ENCODE data around the gene HNRNPH2. TPM values are rescaled to one million over a fixed set of nuclear protein-coding genes. Genes with fewer than 3 reads are reported as not detected.

The HNRNPH2 gene
- polyA plus RNA-seq, 1 of the 3 experiments (the other 2 are of a cell fraction), result 32.5 TPM

- no peak overlapping the region for H3K9ac ChIP-seq
- no peaks in the 10 kb centered on the region for H3F3A ChIP-seq (replicated peaks; ENCODE audit: insufficient read depth)
- no peak overlapping the region for H2AFZ ChIP-seq (ENCODE audit: low read depth)
- no peak overlapping the region for H3K4me3 ChIP-seq (ENCODE audit: low read depth in 2 of 2, low read length in 1 of 2)
- no peaks in the 10 kb centered on the region for H3K9me3 ChIP-seq
- no peaks in the 10 kb centered on the region for H3K9me2 ChIP-seq
- H3K4me1 ChIP-seq (ENCODE audit: control insufficient read depth in 1 of 2, insufficient read depth in 2 of 2, low read depth in 1 of 2, low read length in 1 of 2), result no peaks in the 10 kb centered on the region
- 9% methylated on average over 1 of the region's 2 CpGs for WGBS (ENCODE audit: low lambda C conversion rate)
- H3K27ac ChIP-seq (ENCODE audit: low read depth in 2 of 2, low read length in 1 of 2), result no peak overlapping the region
- H3K79me2 ChIP-seq (ENCODE audit: insufficient read depth), result no peaks in the 10 kb centered on the region
- no peak overlapping the region for H3K4me2 ChIP-seq
- H4K20me1 ChIP-seq (ENCODE audit: insufficient read depth), result no peaks in the 10 kb centered on the region
- POLR2A ChIA-PET, result no interaction called here
- no peaks in the 10 kb centered on the region for H3K27me3 ChIP-seq (ENCODE audit: insufficient read depth)
- no peaks in the 10 kb centered on the region for H3K36me3 ChIP-seq (replicated peaks in 1 of 2; ENCODE audit: control insufficient read depth in 1 of 2, insufficient read depth in 2 of 2, low read length in 1 of 2)
- TF ChIP-seq GABPA (IDR thresholded peaks at IDR 0.05; ENCODE audit: low read depth) (no peak), IRF3 (IDR thresholded peaks at IDR 0.05; ENCODE audit: low read depth, low read length) (no peak), MXI1 (IDR thresholded peaks at IDR 0.05; ENCODE audit: low read depth, low read length) (no peak), YY1 (IDR thresholded peaks at IDR 0.05; ENCODE audit: low read depth) (no peak), CHD2 (IDR thresholded peaks at IDR 0.05; ENCODE audit: low read length, partially characterized antibody) (no peak), CTCF (IDR thresholded peaks at IDR 0.05) (no peak), FOXM1 (IDR thresholded peaks at IDR 0.05; ENCODE audit: low read depth) (no peak), JUND (IDR thresholded peaks at IDR 0.05) (no peak)
- no peak for DNase-seq
- CTCF ChIA-PET, result no interaction called here
These were observed 42.1 kb downstream of the HNRNPH2 start for GRCh38 chrX:101450085-101450484.

GRCh38 chrX:101450961-101451360, 42.9 kb downstream of the HNRNPH2 start:
- no peaks in the 10 kb centered on the region for H3F3A ChIP-seq (replicated peaks; ENCODE audit: insufficient read depth)
- no peaks in the 10 kb centered on the region for H3K36me3 ChIP-seq (replicated peaks in 1 of 2; ENCODE audit: control insufficient read depth in 1 of 2, insufficient read depth in 2 of 2, low read length in 1 of 2)
- TF ChIP-seq FOSL2 (IDR thresholded peaks at IDR 0.05; ENCODE audit: borderline replicate concordance, low read depth), result no peak
- TF ChIP-seq USF1 (IDR thresholded peaks at IDR 0.05; ENCODE audit: borderline replicate concordance, low read depth), result peak; percentile 57; the same call in 1 of the 2 replicates
- no peak overlapping the region for H2AFZ ChIP-seq (ENCODE audit: low read depth)
- H3K27ac ChIP-seq (ENCODE audit: low read depth in 2 of 2, low read length in 1 of 2), result no peak overlapping the region
- H3K4me3 ChIP-seq (ENCODE audit: low read depth in 2 of 2, low read length in 1 of 2), result no peak overlapping the region
- H3K9me3 ChIP-seq, result no peaks in the 10 kb centered on the region
- H3K79me2 ChIP-seq (ENCODE audit: insufficient read depth), result no peaks in the 10 kb centered on the region
- 37% methylated on average over 2 of the region's 2 CpGs for WGBS (ENCODE audit: low lambda C conversion rate)
- no peak for DNase-seq
- H3K9me2 ChIP-seq, result no peaks in the 10 kb centered on the region
- H3K27me3 ChIP-seq (ENCODE audit: insufficient read depth), result no peaks in the 10 kb centered on the region
- H4K20me1 ChIP-seq (ENCODE audit: insufficient read depth), result no peaks in the 10 kb centered on the region
- H3K4me1 ChIP-seq (ENCODE audit: control insufficient read depth in 1 of 2, insufficient read depth in 2 of 2, low read depth in 1 of 2, low read length in 1 of 2), result no peaks in the 10 kb centered on the region
- POLR2A ChIA-PET, result no interaction called here
- no peak overlapping the region for H3K9ac ChIP-seq
- CTCF ChIA-PET, result no interaction called here
- no peak overlapping the region for H3K4me2 ChIP-seq

All from SK-N-SH (cell line).